SJSA1 (cell line): Measurements from ENCODE around the gene WDR12. TPM values are rescaled to one million over a fixed set of nuclear protein-coding genes. Genes with fewer than 3 reads are reported as not detected.

Source experiments
- total RNA-seq: library from RNA; depleted of rRNA; stranded (reverse); fragments of >200 nt; shearing (Covaris generic); gene quantifications from 2 replicates; pipeline ENCODE4 v1.2.3, GENCODE V29; 2014; rRNA removed

WDR12 gene
- total RNA-seq, 1 experiment from 2014 or later, result 49.3 TPM

Other genes starting within 250 kb of the WDR12 start
- 2.0 and 3.4 TPM in 2 replicates for gene ICA1L, start 39.9 kb downstream of the WDR12 start, total RNA-seq
- 3.1 and 7.9 TPM in 2 replicates for gene CARF, start 602 bp upstream of the WDR12 start, total RNA-seq
- gene NBEAL1, start 103.2 kb upstream of the WDR12 start, total RNA-seq, result 15.1 and 18.1 TPM in 2 replicates